Activated CD4-positive, alpha-beta T cell treated with anti-CD3 and anti-CD28 coated beads, Interleukin-2, amount 10 ng/mL, durations not matched to agents 7 days and 5 days (primary cell): ENCODE data around the gene ZBTB46. TPM values are rescaled to one million over a fixed set of nuclear protein-coding genes. Genes with fewer than 3 reads are reported as not detected.
A peak's percentile ranks its signal among the peaks of the same experiment; 100 is the strongest.

Experiments
- CTCF ChIA-PET: fragments of 350-600 bp; sonication (Branson Sonifier 250); formaldehyde crosslinking; loops from one replicate; lab custom pipeline; 2021; ENCODE audit warnings: antibody characterized with exemption; lab: Charles Lee
- POLR2A ChIA-PET: fragments of 350-600 bp; sonication (Branson Sonifier 250); formaldehyde crosslinking; loops from one replicate; lab custom pipeline; 2021; ENCODE audit warnings: antibody characterized with exemption; lab: Charles Lee
- DNase-seq: peaks from one replicate; pipeline ENCODE4 v3.0.0-alpha.2; 2020
- H3K27ac Mint-ChIP-seq: one replicate; pipeline ENCODE4 v1.8.0; 2021; ENCODE audit warnings: mild to moderate bottlenecking, moderate library complexity, mixed read lengths
- H3K27me3 Mint-ChIP-seq: one replicate; pipeline ENCODE4 v1.8.0; 2021; ENCODE audit warnings: mixed read lengths
- H3K36me3 Mint-ChIP-seq: one replicate; pipeline ENCODE4 v1.8.0; 2021; ENCODE audit warnings: low read depth, mixed read lengths
- H3K4me1 Mint-ChIP-seq: one replicate; pipeline ENCODE4 v1.8.0; 2021; ENCODE audit warnings: mixed read lengths
- H3K4me3 Mint-ChIP-seq: one replicate; pipeline ENCODE4 v1.8.0; 2021; ENCODE audit warnings: mild to moderate bottlenecking, moderate library complexity, mixed read lengths
- H3K9me3 Mint-ChIP-seq: one replicate; pipeline ENCODE4 v1.8.0; 2021; ENCODE audit warnings: mixed read lengths
- total RNA-seq, 2 experiments: library from RNA; stranded (reverse); gene quantifications; one replicate each; pipeline ENCODE4 v1.2.3, GENCODE V29; 2021

ZBTB46 gene
- total RNA-seq, 2 experiments from 2014 or later, result not detected

DNA sequence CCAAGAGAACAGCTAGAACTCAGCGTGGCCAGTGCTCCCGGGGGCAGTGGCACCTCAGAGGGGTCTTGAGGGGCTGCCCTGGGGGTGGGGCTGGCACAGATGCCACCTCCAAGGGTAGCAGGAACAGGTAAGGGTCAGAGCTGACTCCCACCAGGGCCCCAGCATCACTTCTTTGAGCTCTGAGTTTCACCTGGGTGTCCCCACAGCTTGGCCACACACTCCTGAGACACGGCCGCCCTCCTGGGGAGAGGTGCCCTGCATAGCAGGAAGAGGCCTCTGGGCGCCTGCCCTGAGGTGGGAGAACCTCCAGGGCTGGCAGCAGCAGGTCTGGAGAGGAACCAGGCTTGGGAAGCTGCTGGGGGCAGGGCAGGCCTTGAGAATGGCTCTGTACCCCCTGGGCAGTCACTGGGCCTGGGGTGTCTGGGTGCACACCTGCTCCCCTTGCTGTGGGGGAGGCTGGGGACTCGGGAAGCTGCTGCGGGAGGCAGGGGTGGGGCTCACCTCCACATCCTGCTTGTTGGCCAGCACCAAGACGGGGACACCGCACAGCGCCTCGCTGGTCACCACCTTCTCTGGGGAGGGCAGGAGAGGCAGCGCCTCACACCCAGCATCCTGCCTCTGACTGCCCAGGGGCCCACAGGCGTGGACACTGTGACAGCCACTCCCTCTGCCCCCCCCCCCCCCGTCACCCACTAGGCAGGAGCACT lies 129.6 kb downstream of the ZBTB46 start:
- Mint-ChIP-seq H3K36me3 (peaks cover 17% of the 10 kb centered on the region), H3K9me3 (no peaks in the 10 kb centered on the region), H3K4me1 (peaks cover 18% of the 10 kb centered on the region), H3K27me3 (no peaks in the 10 kb centered on the region), H3K27ac (no peak overlapping the region), H3K4me3 (no peak overlapping the region)
- DNase-seq, result no peak
- ChIA-PET CTCF (interaction anchor here (0.6 kb wide), 2 partner anchors 63 to 164 kb away, joined by 3 to 4 read pairs; partner anchors contain the start of gene PTK6), POLR2A (no interaction called here)

GRCh38 chr20:63701051-63701328 lies 130.1 kb downstream of the ZBTB46 start:
- Mint-ChIP-seq H3K4me1 (peaks cover 16% of the 10 kb centered on the region), H3K36me3 (peaks cover 13% of the 10 kb centered on the region), H3K27ac (no peak overlapping the region), H3K4me3 (no peak overlapping the region), H3K9me3 (no peaks in the 10 kb centered on the region), H3K27me3 (no peaks in the 10 kb centered on the region)
- ChIA-PET POLR2A (no interaction called here), CTCF (no interaction called here)
- DNase-seq, result no peak

DNA sequence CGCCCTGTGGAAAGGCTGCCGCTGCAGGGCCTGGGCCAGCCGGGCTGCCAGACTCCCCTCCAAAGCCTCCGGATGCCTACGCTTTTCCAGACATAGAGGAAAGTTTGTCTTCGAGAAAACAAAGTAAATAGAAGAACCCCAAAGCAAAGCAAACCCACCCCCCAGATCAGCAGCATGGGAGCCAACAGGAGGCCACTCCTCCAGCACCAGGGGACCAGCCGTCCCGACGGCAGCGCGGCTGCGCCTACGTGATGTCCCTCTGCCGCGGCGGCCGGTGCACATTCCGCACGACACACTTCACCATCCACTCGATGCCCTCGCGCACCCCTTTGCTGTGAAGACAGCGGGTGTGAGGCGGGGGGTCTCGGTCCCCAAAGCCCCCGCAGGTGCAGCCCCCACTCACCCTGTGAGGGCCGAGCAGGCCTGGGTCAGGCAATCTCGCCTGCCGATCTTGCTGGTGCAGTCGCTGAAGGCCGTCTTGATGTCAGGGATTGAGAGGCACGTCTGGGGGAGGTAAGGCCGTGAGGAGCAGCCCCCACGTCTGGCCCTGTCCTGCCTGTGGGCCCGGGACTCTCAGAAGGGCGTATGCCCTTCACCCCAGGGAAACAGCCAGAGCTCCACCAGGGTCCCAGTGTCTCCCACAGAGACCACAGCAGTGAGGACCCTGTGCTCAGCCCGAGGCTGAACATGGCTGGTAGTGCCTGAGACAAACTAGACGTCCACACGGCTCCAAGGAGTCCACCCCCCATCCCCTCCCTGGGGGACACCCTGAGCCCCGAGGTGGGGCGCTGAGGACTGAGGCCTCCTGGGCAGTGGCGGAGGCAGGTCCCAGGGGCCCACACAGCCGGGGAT lies 130.6 kb downstream of the ZBTB46 start:
- Mint-ChIP-seq H3K27ac (no peak overlapping the region), H3K4me1 (peaks cover 11% of the 10 kb centered on the region), H3K9me3 (no peaks in the 10 kb centered on the region), H3K4me3 (no peak overlapping the region), H3K36me3 (peaks cover 8% of the 10 kb centered on the region), H3K27me3 (no peaks in the 10 kb centered on the region)
- CTCF ChIA-PET, result no interaction called here
- POLR2A ChIA-PET, result no interaction called here
- DNase-seq, result no peak

DNA sequence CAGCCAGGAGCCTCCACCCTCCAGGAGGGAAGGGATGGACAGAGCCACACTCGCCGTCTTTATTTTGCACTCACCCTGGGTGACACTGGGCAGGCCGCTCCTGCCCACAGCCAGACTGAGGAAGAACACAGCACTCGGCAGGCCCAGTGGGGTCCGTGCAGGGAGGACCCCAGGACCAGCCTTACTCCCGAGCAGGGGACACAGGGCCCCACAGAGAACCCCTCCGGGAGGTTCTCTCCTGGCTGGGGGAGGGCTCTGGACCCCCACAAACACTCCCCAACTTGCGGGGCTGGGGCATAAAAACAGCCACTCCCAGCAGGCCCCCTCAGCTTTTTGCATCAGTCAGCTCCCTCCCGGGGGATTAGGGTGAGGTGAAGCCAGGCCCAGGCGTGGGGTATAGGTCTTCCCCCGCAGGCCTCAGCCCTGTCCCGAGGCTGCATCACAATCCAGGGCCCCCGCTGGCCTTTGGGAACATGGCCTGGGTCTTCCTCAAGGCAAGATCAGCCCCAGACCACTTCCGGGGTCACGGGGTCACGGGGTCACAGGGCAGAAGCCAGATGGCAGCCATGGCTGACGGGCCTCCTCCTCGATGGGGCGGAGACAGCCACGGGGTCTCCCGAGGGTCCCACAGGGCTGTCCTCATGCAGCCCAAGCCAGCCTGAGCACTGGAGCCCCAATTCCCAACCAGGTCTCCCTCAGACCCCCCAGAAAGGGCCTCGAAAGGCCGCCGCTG lies 131.4 kb downstream of the ZBTB46 start:
- DNase-seq, result no peak
- peaks cover 2% of the 10 kb centered on the region for H3K36me3 Mint-ChIP-seq
- H3K9me3 Mint-ChIP-seq, result no peaks in the 10 kb centered on the region
- POLR2A ChIA-PET, result no interaction called here
- H3K27ac Mint-ChIP-seq, result no peak overlapping the region
- no peak overlapping the region for H3K4me3 Mint-ChIP-seq
- H3K27me3 Mint-ChIP-seq, result no peaks in the 10 kb centered on the region
- peaks cover 9% of the 10 kb centered on the region for H3K4me1 Mint-ChIP-seq
- CTCF ChIA-PET, result interaction anchor here (1.0 to 1.7 kb wide), 3 partner anchors 15 to 96 kb away, joined by 3 to 5 read pairs (median 4); no protein-coding TSS in a partner anchor

DNA sequence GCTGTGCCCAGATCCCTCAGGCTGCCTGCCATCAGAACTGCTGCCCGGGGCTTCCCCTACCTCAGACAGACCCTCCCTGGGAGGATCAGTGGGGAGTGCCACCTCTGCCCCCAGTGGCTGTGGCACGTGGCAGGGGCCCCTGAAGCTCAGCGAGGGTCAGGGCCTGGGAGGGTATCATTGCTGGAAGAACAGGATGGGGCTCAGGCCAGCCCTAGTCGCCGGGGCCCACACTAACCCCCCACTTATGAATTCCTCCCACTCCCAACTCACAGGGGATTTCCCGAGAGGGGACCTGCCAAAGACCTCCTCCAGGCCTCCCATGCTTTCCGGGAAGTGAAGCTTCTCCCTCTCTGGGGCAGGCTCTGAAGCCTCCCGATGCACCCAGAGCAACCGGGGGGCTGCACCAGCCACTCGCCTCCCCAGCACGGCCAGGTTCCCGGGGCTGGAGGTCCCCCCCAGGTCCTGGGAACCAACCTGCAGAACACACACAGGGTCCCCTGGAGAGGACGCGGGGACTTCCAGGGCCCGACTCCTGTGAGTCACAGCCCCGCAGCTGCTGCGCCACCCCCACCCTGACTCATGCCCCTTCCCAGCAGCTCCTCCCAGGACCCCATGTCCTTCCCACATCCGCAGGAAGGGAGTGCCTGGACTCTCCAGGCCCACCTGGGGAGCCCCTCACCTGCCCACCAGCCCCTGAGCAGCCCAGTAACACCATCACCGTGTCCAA lies 132.2 kb downstream of the ZBTB46 start:
- DNase-seq, result no peak
- POLR2A ChIA-PET, result no interaction called here
- H3K4me1 Mint-ChIP-seq, result peaks cover 9% of the 10 kb centered on the region
- H3K9me3 Mint-ChIP-seq, result no peaks in the 10 kb centered on the region
- no peak overlapping the region for H3K27ac Mint-ChIP-seq
- peaks cover under 1% of the 10 kb centered on the region for H3K36me3 Mint-ChIP-seq
- H3K27me3 Mint-ChIP-seq, result no peaks in the 10 kb centered on the region
- no peak overlapping the region for H3K4me3 Mint-ChIP-seq
- CTCF ChIA-PET, result interaction anchor here (0.8 to 2.7 kb wide), 7 partner anchors 8 to 358 kb away, joined by 3 to 15 read pairs (median 4); partner anchors contain the start of genes ARFRP1 and ZGPAT

DNA sequence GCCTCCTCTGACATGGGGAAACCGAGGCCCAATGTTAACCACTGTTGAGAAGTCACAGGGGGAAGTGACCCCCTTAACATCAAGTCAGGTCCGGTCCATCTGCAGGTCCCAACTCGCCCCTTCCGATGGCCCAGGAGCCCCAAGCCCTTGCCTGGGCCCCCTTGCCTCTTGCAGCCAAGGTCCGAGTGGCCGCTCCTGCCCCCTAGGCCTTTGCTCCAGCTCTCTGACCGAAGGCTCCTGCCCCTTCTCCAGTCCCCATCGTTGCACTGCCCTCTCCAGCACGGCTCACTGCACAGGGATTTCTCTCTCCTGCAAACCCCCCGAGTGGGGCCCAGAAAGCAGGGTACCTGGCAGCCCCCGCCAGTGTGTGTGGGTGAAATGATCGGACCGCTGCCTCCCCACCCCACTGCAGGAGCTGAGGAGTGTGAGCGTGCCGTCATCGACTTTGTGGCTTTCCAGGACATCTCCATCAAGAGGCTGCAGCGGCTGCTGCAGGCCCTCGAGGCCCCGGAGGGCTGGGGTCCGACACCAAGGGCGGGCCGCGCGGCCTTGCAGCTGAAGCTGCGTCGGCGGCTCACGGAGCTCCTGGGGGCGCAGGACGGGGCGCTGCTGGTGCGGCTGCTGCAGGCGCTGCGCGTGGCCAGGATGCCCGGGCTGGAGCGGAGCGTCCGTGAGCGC lies 133.1 kb downstream of the ZBTB46 start:
- H3K4me1 Mint-ChIP-seq, result peaks cover 9% of the 10 kb centered on the region
- ChIA-PET CTCF (interaction anchor here (0.6 to 2.7 kb wide), 6 partner anchors 9 to 170 kb away, joined by 3 to 15 read pairs (median 5); partner anchors contain the start of genes ARFRP1 and ZGPAT), POLR2A (no interaction called here)
- no peaks in the 10 kb centered on the region for H3K9me3 Mint-ChIP-seq
- no peak overlapping the region for H3K27ac Mint-ChIP-seq
- H3K27me3 Mint-ChIP-seq, result no peaks in the 10 kb centered on the region
- no peak for DNase-seq
- H3K4me3 Mint-ChIP-seq, result no peak overlapping the region
- peaks cover 4% of the 10 kb centered on the region for H3K36me3 Mint-ChIP-seq

GRCh38 chr20:63697357-63697867 lies 133.7 kb downstream of the ZBTB46 start:
- peaks cover 9% of the 10 kb centered on the region for H3K4me1 Mint-ChIP-seq
- ChIA-PET CTCF (interaction anchor here (0.6 to 2.7 kb wide), 5 partner anchors 10 to 170 kb away, joined by 3 to 15 read pairs (median 6); partner anchors contain the start of genes ARFRP1 and ZGPAT), POLR2A (no interaction called here)
- no peak overlapping the region for H3K27ac Mint-ChIP-seq
- no peak overlapping the region for H3K4me3 Mint-ChIP-seq
- no peaks in the 10 kb centered on the region for H3K9me3 Mint-ChIP-seq
- DNase-seq, result no peak
- no peaks in the 10 kb centered on the region for H3K27me3 Mint-ChIP-seq
- peaks cover 10% of the 10 kb centered on the region for H3K36me3 Mint-ChIP-seq

- ChIA-PET POLR2A (no interaction called here), CTCF (interaction anchor here (1.1 to 2.7 kb wide), 5 partner anchors 10 to 159 kb away, joined by 3 to 15 read pairs (median 4); partner anchors contain the start of genes ARFRP1 and ZGPAT)
- H3K9me3 Mint-ChIP-seq, result no peaks in the 10 kb centered on the region
- H3K27ac Mint-ChIP-seq, result peak within 1 kb of the TSS; percentile 25
- no peak within 1 kb of the TSS for H3K4me3 Mint-ChIP-seq
- DNase-seq, result no peak
- peaks cover 11% of the 10 kb centered on the region for H3K36me3 Mint-ChIP-seq
- peaks cover 5% of the 10 kb centered on the region for H3K4me1 Mint-ChIP-seq
- H3K27me3 Mint-ChIP-seq, result no peaks in the 10 kb centered on the region
Measured at GRCh38 chr20:63696628-63697356, 134.3 kb downstream of the ZBTB46 start, which contains the start of gene TNFRSF6B. Gene TNFRSF6B (plus strand): TSS chr20:63696652. CDS start chr20:63696768, 116 bp downstream.

DNA sequence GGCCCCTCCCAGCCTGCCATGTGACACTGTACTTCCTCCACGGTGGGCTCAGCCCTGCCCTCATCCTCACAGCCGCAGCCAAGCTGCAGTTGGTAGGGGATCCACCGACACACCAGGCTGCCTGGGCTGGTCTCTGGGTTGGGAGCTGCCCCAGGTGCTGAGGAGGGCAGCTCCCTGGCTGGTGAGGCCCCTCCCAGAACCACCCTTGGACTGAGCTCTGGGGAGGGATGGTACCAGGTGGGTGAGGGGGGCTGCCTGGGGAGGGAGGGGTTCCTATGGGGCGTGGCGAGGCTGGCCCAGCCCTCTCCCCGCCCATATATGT lies 134.8 kb downstream of the ZBTB46 start:
- H3K27ac Mint-ChIP-seq, result peak overlapping the region; percentile 25
- POLR2A ChIA-PET, result no interaction called here
- no peaks in the 10 kb centered on the region for H3K27me3 Mint-ChIP-seq
- peaks cover 15% of the 10 kb centered on the region for H3K36me3 Mint-ChIP-seq
- H3K4me3 Mint-ChIP-seq, result no peak overlapping the region
- no peaks in the 10 kb centered on the region for H3K9me3 Mint-ChIP-seq
- H3K4me1 Mint-ChIP-seq, result peaks cover 5% of the 10 kb centered on the region
- no peak for DNase-seq
- CTCF ChIA-PET, result interaction anchor here (1.1 to 1.8 kb wide), 3 partner anchors 17 to 159 kb away, joined by 3 to 6 read pairs (median 3); no protein-coding TSS in a partner anchor

DNA sequence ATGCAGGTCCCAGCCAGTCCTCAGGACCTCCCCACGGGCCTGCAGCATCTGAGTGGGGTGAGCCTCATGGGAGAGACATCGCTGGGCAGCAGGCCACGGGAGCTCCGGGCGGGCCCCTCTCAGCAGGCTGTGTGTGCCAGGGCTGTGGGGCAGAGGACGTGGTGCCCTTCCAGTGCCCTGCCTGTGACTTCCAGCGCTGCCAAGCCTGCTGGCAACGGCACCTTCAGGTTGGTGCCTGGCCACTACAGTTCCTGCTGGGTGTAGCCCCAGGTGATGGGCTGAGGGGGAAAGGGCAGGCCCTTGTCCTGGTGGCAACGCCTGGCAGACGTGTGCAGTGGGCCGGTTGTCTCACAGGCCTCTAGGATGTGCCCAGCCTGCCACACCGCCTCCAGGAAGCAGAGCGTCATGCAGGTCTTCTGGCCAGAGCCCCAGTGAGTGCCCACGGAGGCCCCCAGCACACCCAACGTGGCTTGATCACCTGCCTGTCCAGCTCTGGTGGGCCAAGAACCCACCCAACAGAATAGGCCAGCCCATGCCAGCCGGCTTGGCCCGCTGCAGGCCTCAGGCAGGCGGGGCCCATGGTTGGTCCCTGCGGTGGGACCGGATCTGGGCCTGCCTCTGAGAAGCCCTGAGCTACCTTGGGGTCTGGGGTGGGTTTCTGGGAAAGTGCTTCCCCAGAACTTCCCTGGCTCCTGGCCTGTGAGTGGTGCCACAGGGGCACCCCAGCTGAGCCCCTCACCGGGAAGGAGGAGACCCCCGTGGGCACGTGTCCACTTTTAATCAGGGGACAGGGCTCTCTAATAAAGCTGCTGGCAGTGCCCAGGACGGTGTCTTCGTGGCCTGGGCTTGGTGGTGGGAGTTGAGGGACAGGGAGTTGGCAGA lies 135.4 kb downstream of the ZBTB46 start:
- H3K27ac Mint-ChIP-seq, result peak overlapping the region; percentile 25
- no peak for DNase-seq
- CTCF ChIA-PET, result interaction anchor here (1.1 to 1.5 kb wide), 2 partner anchors 16 to 32 kb away, joined by 3 read pairs; no protein-coding TSS in a partner anchor
- peaks cover 15% of the 10 kb centered on the region for H3K36me3 Mint-ChIP-seq
- POLR2A ChIA-PET, result no interaction called here
- H3K4me1 Mint-ChIP-seq, result peaks cover 5% of the 10 kb centered on the region
- H3K9me3 Mint-ChIP-seq, result no peaks in the 10 kb centered on the region
- H3K27me3 Mint-ChIP-seq, result no peaks in the 10 kb centered on the region
- no peak overlapping the region for H3K4me3 Mint-ChIP-seq
